AG08395 (cell line): ENCODE measurements around the gene RIMOC1.
"Not testable (repeated sequence)": the region's sequence is repeated elsewhere in the genome, so short reads cannot be mapped to it uniquely, and the experiment has no call there.

Experiments used
- DNase-seq: peaks from one replicate; pipeline ENCODE4 v3.0.0; 2012; ENCODE audit warnings: mixed read lengths, low spot score

RIMOC1 gene

DNA sequence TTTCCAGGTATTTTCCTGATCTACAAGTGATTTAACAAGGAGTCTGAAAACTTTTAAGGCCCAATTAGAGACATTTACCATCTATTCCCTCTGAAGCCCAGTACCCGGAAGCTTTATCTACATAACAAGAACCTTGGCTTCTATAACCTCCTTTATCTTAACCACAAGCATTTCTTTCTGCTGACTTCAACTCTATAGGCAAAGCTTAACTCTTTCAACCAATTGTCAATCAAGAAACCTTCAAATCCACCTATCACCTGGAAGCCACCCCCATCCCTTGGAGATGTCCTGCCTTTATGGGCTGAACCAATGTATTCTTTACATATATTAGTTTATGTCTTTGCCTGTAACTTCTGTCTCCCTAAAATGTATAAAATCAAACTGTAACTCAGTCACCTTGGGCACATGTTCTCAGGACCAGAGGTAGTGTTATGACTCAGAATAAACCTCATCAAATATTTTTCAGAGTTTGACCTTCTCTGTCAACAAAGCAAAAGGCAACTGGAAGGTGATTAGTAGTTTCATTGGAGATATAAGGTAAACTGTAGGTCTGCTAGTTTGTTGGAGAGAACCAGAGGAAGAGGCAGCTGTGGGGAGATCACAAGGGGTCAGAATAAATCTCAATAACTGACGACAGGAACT, 13.0 kb upstream of the RIMOC1 start:
- DNase-seq = no peak

DNA sequence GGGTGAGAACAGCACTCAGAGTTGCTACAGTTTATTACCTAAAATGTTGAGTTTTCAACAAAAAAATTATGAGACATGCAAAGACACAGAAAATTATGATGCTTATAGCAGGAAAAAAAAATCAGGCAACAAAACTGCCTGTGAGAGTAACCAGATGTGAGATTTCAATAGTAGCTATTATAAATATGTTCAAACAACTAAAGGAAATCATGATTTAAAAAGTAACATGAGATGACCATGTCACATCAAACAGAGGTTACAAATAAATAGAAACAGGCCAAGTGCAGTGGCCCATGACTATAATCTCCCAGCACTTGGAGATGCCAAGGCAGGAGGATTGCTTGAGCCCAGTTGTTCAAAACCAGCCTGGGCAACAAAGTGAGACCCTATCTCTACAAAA, 12.1 kb upstream of the RIMOC1 start:
- no peak for DNase-seq

DNA sequence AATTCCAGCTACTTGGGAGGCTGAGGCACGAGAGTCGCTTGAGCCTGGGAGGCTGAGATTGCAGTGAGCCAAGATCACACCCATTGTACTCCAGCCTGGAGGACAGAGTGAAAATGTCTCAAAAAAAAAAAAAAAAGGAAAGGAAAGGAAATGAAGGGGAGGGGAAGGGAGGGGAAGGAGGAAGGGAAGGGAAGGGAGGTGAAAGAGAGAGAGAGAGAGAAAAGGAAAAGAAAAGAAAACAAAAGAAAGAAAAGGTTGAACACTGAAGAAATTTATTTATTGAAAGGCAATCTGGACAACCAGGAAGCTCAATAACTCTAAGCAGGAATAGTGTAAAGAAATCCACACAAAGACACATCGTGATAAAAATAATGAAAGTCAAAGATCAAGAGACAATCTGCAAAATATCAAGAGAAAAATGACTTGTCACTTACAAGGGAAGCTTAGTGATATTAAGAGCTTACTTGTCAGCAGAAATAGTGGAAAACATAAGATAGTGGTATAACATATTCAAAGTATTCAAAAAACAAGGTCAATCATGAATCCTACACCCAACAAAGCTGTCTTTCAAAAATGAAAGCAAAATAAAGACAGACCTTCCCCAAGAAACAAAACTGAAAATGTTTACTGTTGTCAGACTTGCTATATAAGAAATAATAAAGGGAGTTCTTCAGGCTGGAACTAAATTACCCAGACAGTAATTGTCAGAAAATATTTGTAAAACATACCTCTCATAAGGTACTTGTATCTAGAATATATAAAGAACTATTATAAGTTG, 10.9 kb upstream of the RIMOC1 start:
- DNase-seq = no peak

DNA sequence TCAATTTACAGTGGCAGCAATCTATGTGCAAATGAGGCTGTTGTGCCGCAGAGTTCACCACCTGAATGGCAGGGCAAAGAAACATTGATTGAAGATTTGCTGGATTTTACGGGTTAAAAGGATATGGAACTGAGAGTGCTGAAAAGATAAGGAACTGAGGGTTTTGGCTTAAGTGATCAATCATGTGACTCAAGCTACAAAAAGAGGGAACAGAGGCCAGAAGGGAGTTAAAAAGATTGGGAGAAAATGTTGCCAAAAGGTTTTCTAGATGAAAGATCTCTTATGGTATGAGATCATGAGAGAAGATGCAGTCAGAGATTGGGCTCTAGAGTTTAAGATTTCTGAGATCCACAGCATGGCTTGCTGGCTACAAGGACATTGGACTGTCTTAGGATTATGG, 7.9 kb upstream of the RIMOC1 start:
- no peak for DNase-seq

DNA sequence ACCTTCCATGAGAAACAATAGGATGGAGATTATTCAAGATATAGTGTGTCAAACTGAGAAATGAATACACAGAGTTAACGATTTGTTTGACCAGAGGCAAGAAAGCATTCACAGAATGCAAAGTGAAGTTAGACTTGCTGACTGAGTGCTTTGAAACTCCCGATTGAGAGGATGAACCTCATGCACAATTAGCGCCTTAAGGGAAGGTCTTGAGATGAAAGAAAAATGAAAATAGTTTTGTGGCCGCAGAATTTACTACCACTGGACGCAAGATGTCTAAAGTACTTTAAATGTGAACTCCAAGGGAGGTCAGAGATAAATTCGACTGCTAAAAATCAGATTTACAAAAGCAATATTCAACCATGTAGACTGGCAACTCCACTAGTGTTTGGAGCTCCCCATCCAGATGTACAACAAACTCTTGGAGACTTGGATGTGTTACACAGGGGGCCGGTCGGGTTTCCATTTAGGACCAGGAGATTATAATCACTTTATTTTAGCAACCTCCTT, 707 bp upstream of the RIMOC1 start:
- DNase-seq = no peak

DNA sequence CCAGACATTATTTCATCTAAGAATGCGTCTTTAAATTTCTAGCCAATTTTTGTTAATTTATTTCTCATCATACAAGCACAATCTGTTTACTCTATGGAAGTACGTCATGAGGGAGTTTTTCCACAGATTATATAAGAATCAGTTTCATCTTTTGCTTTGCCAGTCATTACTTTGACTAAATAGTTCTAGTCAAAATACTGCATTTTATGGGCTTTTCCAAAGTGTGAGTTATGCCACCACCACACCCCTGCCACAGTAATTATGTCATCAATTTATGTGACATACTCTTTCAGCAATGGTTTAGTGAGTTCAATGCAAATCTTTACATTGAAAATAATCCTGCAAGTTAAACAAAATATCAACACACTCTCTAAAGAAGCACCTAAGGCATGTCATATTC, 2.0 kb downstream of the RIMOC1 start:
- no peak for DNase-seq

DNA sequence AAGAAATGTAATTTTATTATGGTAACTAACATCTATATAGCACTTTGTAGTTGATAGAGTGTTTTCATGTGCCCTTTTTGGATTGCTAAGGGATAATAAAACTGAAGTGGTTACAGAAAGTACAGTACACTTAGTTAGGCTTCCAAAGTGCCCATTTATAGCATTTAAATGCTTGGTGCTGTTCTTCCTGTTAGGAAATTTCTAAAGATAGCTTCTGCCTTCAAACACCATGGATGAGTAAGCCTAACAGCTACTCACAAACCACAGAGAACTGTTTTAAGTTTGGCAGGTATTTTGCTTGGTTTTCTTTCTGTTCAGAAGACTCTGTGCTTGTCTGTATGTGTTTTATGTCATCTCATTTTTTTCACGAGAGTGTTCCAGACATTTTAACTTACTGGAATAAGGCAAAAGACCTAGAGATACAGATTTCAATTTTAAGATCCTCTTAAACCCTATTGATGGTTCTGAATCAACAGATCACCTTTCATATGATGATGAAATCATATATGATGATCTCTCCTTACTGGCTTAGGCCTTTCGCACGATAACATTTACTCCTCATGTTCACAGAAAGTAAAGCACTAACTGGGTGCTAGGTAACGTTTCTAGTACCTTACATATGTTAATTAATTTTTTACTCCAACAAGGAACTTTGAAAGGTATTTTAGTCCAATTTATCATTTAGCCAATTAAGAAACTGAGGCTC, 4.4 kb downstream of the RIMOC1 start:
- peak; percentile 41 for DNase-seq

DNA sequence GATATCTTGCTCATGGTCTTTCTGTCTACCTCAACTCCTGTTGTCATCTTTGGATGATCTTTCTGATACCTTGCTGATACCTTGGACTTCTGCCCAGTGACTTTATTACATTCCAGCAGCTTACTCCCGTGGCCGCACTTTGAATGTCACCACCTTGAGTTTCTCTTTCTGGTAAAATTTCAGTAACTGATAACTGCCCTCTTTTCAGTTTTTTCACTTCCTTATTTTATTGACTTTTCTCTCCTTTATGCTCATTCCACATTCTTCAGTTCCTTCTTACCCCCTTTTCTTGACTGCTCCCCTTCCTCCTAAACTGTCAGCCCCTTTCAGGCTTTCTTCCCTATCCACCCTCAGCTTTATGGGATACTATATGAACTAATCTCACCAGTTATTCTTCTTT, 14.0 kb downstream of the RIMOC1 start:
- no peak for DNase-seq

DNA sequence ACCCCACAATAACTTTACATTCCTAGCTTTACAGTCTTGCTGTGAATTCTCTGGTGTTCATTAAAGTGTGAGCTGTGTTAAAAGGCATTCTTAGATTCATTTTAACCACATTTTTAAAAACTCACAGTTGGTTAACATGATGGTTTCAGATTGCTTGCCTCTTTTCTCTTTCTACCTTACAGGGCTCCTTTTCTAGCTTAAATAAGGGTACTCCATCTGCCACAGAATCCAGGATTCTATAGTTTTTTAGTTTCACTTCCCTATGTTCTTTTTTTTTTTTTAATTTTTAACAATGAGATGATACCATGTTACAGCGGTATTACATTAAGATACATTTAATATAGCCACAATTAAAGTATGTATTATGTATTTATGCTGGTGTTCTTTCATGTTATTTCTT, 17.0 kb downstream of the RIMOC1 start:
- no peak for DNase-seq

DNA sequence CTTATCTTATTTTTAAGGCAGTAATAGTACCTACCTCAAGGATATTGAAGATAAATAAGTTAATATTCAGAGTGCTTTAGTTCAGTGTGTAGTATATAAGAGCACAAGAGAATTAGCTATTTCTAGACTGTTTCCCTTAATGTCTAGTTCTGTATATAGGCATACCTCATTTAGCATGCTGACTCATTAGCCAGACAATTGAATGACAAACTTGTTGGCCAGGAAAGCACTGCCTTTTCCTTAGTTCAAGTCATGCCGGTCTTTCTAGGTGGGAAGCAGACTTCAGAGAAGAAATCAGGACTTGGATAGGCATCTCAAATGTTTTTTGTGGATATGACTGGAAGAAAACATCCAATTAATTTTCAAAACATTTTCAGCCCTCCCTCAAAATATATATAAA, 17.7 kb downstream of the RIMOC1 start:
- DNase-seq = peak; percentile 3

DNA sequence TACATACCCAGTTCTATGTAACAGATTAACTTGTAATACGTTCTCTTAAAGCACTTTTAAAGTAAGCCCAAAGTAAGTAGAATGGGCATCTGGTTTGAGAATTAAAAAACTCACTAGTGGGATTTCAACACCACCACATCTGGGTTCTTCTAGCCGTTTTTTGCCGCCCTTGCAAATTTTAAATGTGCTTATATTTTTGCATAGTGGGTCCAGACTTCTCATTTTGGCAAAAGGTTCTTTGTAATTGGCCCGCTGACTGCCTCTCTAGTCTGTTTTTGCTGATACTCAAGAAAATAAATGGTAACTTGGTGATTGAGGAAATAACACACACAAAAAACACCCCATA, 20.4 kb downstream of the RIMOC1 start:
- DNase-seq = no peak

DNA sequence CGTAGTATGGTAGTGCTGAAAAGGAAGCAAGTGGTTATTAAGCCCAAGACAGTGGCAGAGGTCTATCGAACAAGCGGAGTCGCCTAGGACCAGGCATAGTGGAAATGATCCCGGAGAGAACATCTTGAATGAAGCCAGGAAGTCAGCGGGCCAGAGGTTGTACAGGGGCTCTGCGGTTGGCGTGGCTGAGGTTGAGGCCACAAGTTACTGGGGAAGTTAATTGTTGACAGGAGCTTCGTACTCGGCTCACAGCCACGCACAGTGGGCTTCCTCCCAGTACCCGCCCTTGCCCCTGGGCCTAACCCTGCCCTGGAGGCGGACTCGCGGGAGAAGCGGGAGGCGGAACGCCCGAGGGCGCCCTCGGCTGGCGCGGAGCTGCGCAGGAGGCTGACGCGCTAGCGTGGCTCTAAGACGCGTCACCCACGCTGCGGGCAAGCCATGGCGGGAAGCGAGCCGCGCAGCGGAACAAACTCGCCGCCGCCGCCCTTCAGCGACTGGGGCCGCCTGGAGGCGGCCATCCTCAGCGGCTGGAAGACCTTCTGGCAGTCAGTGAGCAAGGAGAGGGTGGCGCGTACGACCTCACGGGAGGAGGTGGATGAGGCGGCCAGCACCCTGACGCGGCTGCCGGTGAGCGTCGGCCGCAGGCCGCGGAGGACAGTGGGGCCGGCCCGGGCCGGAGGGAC, 20.9 kb downstream of the RIMOC1 start, which contains the start of gene FBXO4:
FBXO4 (plus strand) TSS at position 410 of the 683 bp plus-strand sequence; CDS start at position 439, 29 bp downstream.
- DNase-seq = peak; percentile 88

DNA sequence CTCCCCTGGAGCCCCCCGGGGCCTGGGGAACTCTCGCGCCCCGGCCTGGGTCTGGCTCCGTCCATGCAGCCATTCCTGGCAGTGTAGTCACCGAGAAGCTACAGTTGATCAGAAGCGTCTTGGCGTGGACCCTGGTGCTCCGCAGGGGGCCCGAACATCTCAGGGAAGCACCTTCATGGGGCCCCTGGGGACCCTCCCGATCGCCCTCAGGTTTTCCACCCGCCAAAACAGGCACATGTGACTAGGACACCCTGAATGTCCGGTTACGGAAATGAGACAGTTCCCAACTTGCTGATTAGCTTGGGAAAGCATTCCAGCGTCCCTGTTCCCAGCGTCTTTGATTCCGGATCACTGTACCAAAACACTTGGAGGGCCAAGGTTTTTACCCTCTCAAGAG, 21.4 kb downstream of the RIMOC1 start:
- peak; percentile 29 for DNase-seq

DNA sequence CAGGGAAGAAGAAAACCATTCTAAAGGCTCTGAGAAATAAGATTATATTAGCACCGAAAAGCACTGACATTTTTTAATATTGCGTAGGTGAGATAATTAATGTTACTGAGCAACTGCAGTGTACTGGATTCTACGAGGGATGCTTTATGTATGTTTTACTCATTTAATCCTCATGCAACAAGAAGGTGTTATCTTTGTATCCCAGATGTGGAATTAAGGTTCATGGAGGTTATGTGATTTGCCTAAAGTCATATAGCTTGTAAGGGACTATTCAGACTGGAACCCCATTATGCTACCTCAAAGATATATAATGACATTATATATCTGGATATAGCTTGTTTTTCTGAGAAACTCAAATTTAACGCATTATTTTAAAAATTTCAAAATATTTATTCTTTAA, 23.5 kb downstream of the RIMOC1 start:
- DNase-seq = no peak

DNA sequence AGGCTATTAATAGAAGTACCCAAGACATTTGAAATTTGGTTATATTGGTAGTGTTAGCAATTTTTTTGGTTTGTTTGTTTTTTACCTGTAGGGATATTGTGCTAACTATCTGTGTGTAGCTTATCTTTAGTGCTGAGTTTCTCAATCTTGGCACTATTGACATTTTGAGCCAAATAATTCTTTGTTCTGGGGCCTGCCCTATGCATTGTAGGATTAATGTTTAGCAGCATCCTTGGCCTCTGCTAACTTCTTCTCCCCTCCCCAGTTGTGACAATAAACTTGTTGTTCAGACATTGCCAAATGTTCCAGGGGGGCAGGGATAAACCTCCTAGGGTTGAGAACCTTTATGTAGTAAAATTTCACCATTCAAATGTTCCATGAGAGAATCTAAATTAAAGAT, 24.9 kb downstream of the RIMOC1 start:
- no peak for DNase-seq

DNA sequence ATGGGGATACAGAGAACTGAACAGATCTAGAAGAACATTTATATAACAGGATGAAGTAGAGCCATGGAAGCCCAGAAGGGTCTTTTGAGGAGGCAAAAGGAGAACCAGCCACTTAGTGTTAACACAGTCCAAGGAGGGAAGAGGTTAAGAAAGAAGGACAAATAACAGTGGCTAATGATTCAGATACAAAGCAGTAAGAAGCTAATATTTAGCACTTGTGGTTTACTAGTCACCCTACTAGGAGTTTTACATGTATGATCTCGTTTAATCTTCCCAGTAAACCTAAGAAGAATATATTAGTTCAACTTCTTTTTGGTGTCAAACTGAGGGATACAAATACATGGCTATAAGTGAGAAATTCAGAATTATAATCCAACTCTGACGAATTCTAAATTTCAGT, 28.6 kb downstream of the RIMOC1 start:
- DNase-seq = no peak

DNA sequence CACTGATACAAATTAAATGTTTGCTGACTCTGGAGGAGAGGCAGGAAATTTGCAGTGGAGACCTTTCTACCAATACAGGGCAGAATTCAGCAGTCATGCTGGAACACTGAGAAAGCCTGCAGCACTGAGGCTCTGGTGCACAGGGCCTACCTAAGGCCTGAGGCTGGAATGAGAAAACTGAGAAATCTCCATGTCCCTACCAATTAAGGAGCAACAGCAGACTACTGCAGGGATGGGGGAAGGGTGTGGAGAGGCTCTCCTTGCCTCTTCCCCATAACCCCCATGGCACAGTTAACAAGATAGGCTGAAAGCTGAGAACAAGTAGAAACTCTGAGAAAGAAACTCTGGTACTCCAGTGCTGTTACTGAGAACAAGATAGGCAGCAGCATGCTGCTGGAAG, 31.4 kb downstream of the RIMOC1 start:
- no peak for DNase-seq

DNA sequence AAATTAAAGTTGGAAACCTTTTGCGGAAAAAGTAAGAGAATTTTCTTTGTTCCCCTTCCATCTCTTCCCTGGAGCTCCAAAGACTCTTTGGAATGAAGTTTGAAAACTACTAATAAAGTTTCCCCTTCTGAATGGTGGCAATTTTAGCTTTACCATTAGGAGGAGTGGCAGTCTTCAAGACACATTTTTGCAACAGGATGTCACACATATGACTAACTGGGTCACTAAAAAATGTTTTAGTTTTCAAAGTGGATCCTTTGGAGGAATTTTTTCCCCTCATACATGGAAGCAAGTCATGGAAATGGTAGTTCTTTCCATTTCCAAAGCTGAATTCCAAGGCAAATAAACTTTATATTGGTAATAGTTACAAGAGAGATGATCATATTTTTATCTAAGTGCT, 36.5 kb downstream of the RIMOC1 start:
- DNase-seq = peak; percentile 13

DNA sequence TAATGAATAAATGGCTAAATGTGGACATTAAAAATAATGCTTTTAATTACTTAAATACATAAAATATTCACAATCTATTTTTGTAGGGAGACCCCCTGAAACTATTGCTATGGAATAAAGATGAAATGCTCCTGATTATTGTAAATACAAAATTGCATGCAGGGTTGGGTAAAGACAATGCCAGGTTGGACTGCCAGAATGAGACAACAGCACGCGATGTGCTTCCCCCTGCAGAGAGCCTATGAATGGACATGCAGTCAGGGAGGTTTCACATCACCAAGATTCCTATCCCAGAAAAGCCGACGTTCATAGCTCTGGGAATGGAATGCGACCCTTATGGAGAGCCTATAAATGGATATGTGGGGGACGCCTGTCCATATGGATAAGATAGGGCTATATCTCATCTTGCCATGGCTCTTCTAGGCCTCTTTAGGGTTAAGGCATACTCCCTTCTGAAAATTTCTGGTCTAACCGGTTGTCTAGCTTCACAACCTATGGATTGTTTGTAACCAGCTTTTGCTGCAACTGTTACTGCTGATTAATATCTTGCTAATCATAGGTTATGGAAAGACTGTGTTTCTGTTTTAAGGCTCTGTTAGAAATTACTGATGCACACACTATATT, 41.3 kb downstream of the RIMOC1 start:
- DNase-seq = not testable (repeated sequence)

DNA sequence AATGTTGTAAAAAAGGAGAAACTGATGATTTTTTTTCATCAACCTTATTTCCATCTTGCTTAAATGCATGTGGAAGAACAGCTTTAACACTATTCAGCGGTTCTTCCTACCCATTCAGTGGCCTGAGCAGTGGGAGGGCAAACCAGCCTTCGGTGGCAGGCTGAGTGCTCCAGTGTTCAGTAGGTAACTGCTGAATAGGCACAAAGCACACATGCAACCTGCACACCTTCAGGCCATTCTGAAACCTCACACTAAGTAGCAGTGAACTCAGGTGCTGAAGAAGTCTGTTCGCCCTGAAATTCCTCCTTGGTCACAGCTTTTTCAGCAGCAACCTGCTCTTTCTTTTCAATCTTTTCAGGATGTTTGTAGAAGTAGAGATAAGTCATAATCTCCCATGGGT, 47.1 kb downstream of the RIMOC1 start:
- DNase-seq = no peak
